ENCODE results near the gene PDE4C. TPM values are rescaled to one million over a fixed set of nuclear protein-coding genes. Genes with fewer than 3 reads are reported as not detected.

The PDE4C gene
- total RNA-seq, 1 experiment from 2014 or later, result 3.0 TPM

DNA sequence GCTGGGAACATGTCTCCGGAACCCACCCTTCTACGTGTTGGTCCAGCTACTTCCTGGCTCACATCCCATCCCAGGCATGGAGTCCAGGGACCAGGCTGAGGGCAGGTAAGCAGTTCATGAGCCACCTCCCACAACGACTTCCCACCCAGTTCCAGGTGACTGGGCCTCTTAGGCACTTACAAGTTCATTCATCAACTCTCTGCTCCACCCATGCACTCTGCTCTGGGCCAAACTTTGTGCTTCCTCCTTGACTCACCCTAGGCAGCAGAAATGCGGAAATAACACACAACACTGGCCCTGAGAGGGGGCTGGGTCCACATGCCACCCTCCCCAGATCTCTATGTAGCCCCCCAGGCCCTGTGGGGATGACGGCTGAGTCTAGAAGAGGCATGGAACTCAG is 27.5 kb upstream of the PDE4C start:
- CTCF ChIA-PET, result interaction anchor here (0.8 to 12.7 kb wide), 16 partner anchors 9 to 157 kb away, joined by 3 to 369 read pairs (median 21); partner anchors contain the start of genes MPV17L2, PDE4C and RAB3A
- no peak for ATAC-seq
- TF ChIP-seq, protein P1, sequence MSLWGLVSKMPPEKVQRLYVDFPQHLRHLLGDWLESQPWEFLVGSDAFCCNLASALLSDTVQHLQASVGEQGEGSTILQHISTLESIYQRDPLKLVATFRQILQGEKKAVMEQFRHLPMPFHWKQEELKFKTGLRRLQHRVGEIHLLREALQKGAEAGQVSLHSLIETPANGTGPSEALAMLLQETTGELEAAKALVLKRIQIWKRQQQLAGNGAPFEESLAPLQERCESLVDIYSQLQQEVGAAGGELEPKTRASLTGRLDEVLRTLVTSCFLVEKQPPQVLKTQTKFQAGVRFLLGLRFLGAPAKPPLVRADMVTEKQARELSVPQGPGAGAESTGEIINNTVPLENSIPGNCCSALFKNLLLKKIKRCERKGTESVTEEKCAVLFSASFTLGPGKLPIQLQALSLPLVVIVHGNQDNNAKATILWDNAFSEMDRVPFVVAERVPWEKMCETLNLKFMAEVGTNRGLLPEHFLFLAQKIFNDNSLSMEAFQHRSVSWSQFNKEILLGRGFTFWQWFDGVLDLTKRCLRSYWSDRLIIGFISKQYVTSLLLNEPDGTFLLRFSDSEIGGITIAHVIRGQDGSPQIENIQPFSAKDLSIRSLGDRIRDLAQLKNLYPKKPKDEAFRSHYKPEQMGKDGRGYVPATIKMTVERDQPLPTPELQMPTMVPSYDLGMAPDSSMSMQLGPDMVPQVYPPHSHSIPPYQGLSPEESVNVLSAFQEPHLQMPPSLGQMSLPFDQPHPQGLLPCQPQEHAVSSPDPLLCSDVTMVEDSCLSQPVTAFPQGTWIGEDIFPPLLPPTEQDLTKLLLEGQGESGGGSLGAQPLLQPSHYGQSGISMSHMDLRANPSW (CRISPR knock-in tag; conservative IDR thresholded peaks at IDR 0.05; ENCODE audit: low read depth), result no peak
- TF ChIP-seq GABPB1 (CRISPR knock-in tag; IDR thresholded peaks at IDR 0.05) (no peak), KAT7 (CRISPR knock-in tag; IDR thresholded peaks at IDR 0.05; ENCODE audit: borderline replicate concordance) (no peak), ZNF232 (CRISPR knock-in tag; IDR thresholded peaks at IDR 0.05) (no peak), ATF1 (CRISPR knock-in tag; IDR thresholded peaks at IDR 0.05) (no peak), CBFB (CRISPR knock-in tag; IDR thresholded peaks at IDR 0.05; ENCODE audit: low read depth) (no peak)
- TF ChIP-seq, protein P2, sequence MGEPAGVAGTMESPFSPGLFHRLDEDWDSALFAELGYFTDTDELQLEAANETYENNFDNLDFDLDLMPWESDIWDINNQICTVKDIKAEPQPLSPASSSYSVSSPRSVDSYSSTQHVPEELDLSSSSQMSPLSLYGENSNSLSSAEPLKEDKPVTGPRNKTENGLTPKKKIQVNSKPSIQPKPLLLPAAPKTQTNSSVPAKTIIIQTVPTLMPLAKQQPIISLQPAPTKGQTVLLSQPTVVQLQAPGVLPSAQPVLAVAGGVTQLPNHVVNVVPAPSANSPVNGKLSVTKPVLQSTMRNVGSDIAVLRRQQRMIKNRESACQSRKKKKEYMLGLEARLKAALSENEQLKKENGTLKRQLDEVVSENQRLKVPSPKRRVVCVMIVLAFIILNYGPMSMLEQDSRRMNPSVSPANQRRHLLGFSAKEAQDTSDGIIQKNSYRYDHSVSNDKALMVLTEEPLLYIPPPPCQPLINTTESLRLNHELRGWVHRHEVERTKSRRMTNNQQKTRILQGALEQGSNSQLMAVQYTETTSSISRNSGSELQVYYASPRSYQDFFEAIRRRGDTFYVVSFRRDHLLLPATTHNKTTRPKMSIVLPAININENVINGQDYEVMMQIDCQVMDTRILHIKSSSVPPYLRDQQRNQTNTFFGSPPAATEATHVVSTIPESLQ (CRISPR knock-in tag; IDR thresholded peaks at IDR 0.05), result no peak

DNA sequence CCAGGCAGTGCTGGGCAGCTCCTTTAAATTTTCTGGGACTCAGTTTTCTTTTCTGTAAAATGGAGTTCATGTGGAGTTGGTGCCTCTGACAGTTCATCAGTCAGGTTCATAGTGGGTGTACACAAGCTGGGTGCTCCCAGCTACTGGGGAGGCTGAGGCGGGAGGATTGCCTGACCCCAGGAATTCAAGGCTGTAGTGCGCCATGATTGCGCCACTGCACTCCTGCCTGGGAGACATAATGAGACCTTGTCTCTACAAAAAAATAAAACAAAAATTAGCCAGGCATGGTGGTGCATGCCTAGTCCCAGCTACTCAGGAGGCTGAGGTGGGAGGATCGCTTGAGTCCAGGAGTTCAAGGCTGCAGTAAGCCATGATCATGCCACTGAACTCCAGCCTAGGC is 26.9 kb upstream of the PDE4C start:
- H3K36me3 Mint-ChIP-seq, result 0 out of 2 replicates have a peak, but pooled peaks cover 6% of the 10 kb centered on the region
- POLR2A ChIA-PET, result interaction anchor here (2.6 to 4.7 kb wide), 2 partner anchors 28 to 49 kb away, joined by 10 to 27 read pairs; partner anchors contain the start of genes JUND and RAB3A
- TF ChIP-seq, protein P1 (CRISPR knock-in tag; conservative IDR thresholded peaks at IDR 0.05; ENCODE audit: low read depth), result no peak
- TF ChIP-seq SP1 (CRISPR knock-in tag; conservative IDR thresholded peaks at IDR 0.05) (no peak), ZNF232 (CRISPR knock-in tag; IDR thresholded peaks at IDR 0.05) (no peak), ZNF121 (CRISPR knock-in tag; IDR thresholded peaks at IDR 0.05) (no peak), ESRRA (CRISPR knock-in tag; IDR thresholded peaks at IDR 0.05; ENCODE audit: borderline replicate concordance) (no peak), GABPB1 (CRISPR knock-in tag; IDR thresholded peaks at IDR 0.05) (no peak), NR1H2 (CRISPR knock-in tag; IDR thresholded peaks at IDR 0.05) (no peak), RORB (CRISPR knock-in tag; IDR thresholded peaks at IDR 0.05) (no peak), NR2C2 (CRISPR knock-in tag; IDR thresholded peaks at IDR 0.05) (no peak), ZNF396 (CRISPR knock-in tag; IDR thresholded peaks at IDR 0.05; ENCODE audit: borderline replicate concordance) (no peak)
- TF ChIP-seq, protein P3, sequence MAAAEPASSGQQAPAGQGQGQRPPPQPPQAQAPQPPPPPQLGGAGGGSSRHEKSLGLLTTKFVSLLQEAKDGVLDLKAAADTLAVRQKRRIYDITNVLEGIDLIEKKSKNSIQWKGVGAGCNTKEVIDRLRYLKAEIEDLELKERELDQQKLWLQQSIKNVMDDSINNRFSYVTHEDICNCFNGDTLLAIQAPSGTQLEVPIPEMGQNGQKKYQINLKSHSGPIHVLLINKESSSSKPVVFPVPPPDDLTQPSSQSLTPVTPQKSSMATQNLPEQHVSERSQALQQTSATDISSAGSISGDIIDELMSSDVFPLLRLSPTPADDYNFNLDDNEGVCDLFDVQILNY (CRISPR knock-in tag; IDR thresholded peaks at IDR 0.05), result no peak
- TF ChIP-seq, protein P4, sequence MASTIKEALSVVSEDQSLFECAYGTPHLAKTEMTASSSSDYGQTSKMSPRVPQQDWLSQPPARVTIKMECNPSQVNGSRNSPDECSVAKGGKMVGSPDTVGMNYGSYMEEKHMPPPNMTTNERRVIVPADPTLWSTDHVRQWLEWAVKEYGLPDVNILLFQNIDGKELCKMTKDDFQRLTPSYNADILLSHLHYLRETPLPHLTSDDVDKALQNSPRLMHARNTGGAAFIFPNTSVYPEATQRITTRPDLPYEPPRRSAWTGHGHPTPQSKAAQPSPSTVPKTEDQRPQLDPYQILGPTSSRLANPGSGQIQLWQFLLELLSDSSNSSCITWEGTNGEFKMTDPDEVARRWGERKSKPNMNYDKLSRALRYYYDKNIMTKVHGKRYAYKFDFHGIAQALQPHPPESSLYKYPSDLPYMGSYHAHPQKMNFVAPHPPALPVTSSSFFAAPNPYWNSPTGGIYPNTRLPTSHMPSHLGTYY (CRISPR knock-in tag; IDR thresholded peaks at IDR 0.05), result no peak
- TF ChIP-seq, protein P5, sequence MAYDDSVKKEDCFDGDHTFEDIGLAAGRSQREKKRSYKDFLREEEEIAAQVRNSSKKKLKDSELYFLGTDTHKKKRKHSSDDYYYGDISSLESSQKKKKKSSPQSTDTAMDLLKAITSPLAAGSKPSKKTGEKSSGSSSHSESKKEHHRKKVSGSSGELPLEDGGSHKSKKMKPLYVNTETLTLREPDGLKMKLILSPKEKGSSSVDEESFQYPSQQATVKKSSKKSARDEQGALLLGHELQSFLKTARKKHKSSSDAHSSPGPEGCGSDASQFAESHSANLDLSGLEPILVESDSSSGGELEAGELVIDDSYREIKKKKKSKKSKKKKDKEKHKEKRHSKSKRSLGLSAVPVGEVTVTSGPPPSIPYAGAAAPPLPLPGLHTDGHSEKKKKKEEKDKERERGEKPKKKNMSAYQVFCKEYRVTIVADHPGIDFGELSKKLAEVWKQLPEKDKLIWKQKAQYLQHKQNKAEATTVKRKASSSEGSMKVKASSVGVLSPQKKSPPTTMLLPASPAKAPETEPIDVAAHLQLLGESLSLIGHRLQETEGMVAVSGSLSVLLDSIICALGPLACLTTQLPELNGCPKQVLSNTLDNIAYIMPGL (CRISPR knock-in tag; IDR thresholded peaks at IDR 0.05), result no peak
- TF ChIP-seq, protein P6, sequence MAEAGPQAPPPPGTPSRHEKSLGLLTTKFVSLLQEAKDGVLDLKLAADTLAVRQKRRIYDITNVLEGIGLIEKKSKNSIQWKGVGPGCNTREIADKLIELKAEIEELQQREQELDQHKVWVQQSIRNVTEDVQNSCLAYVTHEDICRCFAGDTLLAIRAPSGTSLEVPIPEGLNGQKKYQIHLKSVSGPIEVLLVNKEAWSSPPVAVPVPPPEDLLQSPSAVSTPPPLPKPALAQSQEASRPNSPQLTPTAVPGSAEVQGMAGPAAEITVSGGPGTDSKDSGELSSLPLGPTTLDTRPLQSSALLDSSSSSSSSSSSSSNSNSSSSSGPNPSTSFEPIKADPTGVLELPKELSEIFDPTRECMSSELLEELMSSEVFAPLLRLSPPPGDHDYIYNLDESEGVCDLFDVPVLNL (CRISPR knock-in tag; IDR thresholded peaks at IDR 0.05; ENCODE audit: borderline replicate concordance, low read depth), result no peak

More for the DNA sequence above, 27.5 kb upstream of the PDE4C start:
- no peak overlapping the region for H3K4me3 Mint-ChIP-seq
- peaks cover 10% of the 10 kb centered on the region for H3K9me3 Mint-ChIP-seq
- H3K4me1 Mint-ChIP-seq, result peaks cover 17% of the 10 kb centered on the region
- peaks cover 13% of the 10 kb centered on the region for H3K27me3 Mint-ChIP-seq (ENCODE audit: low read depth)
- DNase-seq (ENCODE audit: low spot score), result no peak
- H3K27ac Mint-ChIP-seq, result no peak overlapping the region
- POLR2A ChIA-PET, result interaction anchor here (4.7 kb wide), 1 partner anchor 27 kb away, joined by 27 read pairs; the partner anchor contains the start of gene JUND
- 0 out of 2 replicates have a peak, but pooled peaks cover 6% of the 10 kb centered on the region for H3K36me3 Mint-ChIP-seq

More for the DNA sequence above, 26.9 kb upstream of the PDE4C start:
- Mint-ChIP-seq H3K27ac (no peak overlapping the region), H3K9me3 (peaks cover 10% of the 10 kb centered on the region), H3K27me3 (ENCODE audit: low read depth) (peaks cover 13% of the 10 kb centered on the region), H3K4me1 (peaks cover 20% of the 10 kb centered on the region), H3K4me3 (no peak overlapping the region)
- CTCF ChIA-PET, result interaction anchor here (0.8 to 12.7 kb wide), 20 partner anchors 12 to 157 kb away, joined by 3 to 369 read pairs (median 16); partner anchors contain the start of genes IFI30, MPV17L2, PDE4C and RAB3A
- DNase-seq (ENCODE audit: low spot score) (no peak), ATAC-seq (no peak)
